Calu3 (cell line): Measurements from ENCODE around the gene RXRG. TPM values are rescaled to one million over a fixed set of nuclear protein-coding genes. Genes with fewer than 3 reads are reported as not detected.

Source experiments
- BruUV-seq: library from RNA; stranded (reverse); fragments of 400-500 nt; replicated peaks from 2 replicates; lab custom pipeline; 2021; lab: Mats Ljungman, UMichigan
- CTCF ChIA-PET: fragments of 300-600 bp; sonication (Branson Sonifier 250); formaldehyde crosslinking; loops from one replicate; lab custom pipeline; 2022; ENCODE audit warnings: antibody characterized with exemption; lab: Charles Lee
- DNase-seq: peaks from one replicate; pipeline ENCODE4 v3.0.0; 2022
- H3K27ac Mint-ChIP-seq: one replicate; pipeline ENCODE4 v1.8.0; 2022; ENCODE audit warnings: mixed read lengths; ENCODE audit not compliant: unreplicated experiment
- H3K27me3 Mint-ChIP-seq: one replicate; pipeline ENCODE4 v1.8.0; 2022; ENCODE audit warnings: mixed read lengths; ENCODE audit not compliant: unreplicated experiment
- H3K36me3 Mint-ChIP-seq: one replicate; pipeline ENCODE4 v1.8.0; 2022; ENCODE audit warnings: mild to moderate bottlenecking, moderate library complexity, mixed read lengths; ENCODE audit not compliant: insufficient read depth, unreplicated experiment
- H3K4me1 Mint-ChIP-seq: one replicate; pipeline ENCODE4 v1.8.0; 2022; ENCODE audit warnings: mild to moderate bottlenecking, low read depth, mixed read lengths; ENCODE audit not compliant: unreplicated experiment
- H3K4me3 Mint-ChIP-seq: one replicate; pipeline ENCODE4 v1.8.0; 2022; ENCODE audit warnings: mild to moderate bottlenecking, low read depth, moderate library complexity, mixed read lengths; ENCODE audit not compliant: unreplicated experiment
- H3K9me3 Mint-ChIP-seq: one replicate; pipeline ENCODE4 v1.8.0; 2022; ENCODE audit warnings: low read depth, mixed read lengths; ENCODE audit not compliant: unreplicated experiment
- intact Hi-C: fragments of 100-400 bp; cut with micrococcal nuclease; formaldehyde crosslinking; loops from one replicate; pipeline ENCODE4 v1.10.0; 2022; ENCODE audit not compliant: unreplicated experiment
- total RNA-seq: library from RNA; stranded (reverse); gene quantifications from 2 replicates; pipeline ENCODE4 v1.2.3, GENCODE V29; 2022
- TF ChIP-seq, protein P1 (sequence below): fragments of 200-600 bp; IDR thresholded peaks from one replicate; pipeline ENCODE4 v1.8.0; 2022; ENCODE audit warnings: antibody characterized with exemption; ENCODE audit not compliant: unreplicated experiment

The RXRG gene
- total RNA-seq, 1 experiment from 2014 or later = not detected

GRCh38 chr1:165416876-165417275 is 28.1 kb downstream of the RXRG start:
- no peaks in the 10 kb centered on the region for H3K9me3 Mint-ChIP-seq
- BruUV-seq = no TSS peak
- CTCF ChIA-PET = no interaction called here
- intact Hi-C loops = no loop called here
- H3K27me3 Mint-ChIP-seq = peaks cover 34% of the 10 kb centered on the region
- no peaks in the 10 kb centered on the region for H3K36me3 Mint-ChIP-seq
- no peaks in the 10 kb centered on the region for H3K4me1 Mint-ChIP-seq
- H3K27ac Mint-ChIP-seq = no peak overlapping the region
- DNase-seq = no peak
- TF ChIP-seq, protein P1, sequence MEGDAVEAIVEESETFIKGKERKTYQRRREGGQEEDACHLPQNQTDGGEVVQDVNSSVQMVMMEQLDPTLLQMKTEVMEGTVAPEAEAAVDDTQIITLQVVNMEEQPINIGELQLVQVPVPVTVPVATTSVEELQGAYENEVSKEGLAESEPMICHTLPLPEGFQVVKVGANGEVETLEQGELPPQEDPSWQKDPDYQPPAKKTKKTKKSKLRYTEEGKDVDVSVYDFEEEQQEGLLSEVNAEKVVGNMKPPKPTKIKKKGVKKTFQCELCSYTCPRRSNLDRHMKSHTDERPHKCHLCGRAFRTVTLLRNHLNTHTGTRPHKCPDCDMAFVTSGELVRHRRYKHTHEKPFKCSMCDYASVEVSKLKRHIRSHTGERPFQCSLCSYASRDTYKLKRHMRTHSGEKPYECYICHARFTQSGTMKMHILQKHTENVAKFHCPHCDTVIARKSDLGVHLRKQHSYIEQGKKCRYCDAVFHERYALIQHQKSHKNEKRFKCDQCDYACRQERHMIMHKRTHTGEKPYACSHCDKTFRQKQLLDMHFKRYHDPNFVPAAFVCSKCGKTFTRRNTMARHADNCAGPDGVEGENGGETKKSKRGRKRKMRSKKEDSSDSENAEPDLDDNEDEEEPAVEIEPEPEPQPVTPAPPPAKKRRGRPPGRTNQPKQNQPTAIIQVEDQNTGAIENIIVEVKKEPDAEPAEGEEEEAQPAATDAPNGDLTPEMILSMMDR = no peak
- H3K4me3 Mint-ChIP-seq = no peak overlapping the region

- no peak for DNase-seq
- intact Hi-C loops = no loop called here
- H3K9me3 Mint-ChIP-seq = no peaks in the 10 kb centered on the region
- TF ChIP-seq, protein P1 = no peak
- H3K4me3 Mint-ChIP-seq = no peak overlapping the region
- H3K27me3 Mint-ChIP-seq = peaks cover 18% of the 10 kb centered on the region
- no TSS peak for BruUV-seq
- no peaks in the 10 kb centered on the region for H3K36me3 Mint-ChIP-seq
- no peaks in the 10 kb centered on the region for H3K4me1 Mint-ChIP-seq
- CTCF ChIA-PET = no interaction called here
- H3K27ac Mint-ChIP-seq = no peak overlapping the region
Observed at GRCh38 chr1:165415068-165415467, 29.9 kb downstream of the RXRG start.

- CTCF ChIA-PET = no interaction called here
- Mint-ChIP-seq H3K36me3 (no peaks in the 10 kb centered on the region), H3K4me1 (no peaks in the 10 kb centered on the region), H3K27me3 (peaks cover 14% of the 10 kb centered on the region), H3K4me3 (no peak overlapping the region), H3K9me3 (no peaks in the 10 kb centered on the region), H3K27ac (no peak overlapping the region)
- TF ChIP-seq, protein P1 = no peak
- DNase-seq = no peak
- intact Hi-C loops = no loop called here
- no TSS peak for BruUV-seq
Observed at GRCh38 chr1:165414620-165415019, 30.3 kb downstream of the RXRG start.

DNA sequence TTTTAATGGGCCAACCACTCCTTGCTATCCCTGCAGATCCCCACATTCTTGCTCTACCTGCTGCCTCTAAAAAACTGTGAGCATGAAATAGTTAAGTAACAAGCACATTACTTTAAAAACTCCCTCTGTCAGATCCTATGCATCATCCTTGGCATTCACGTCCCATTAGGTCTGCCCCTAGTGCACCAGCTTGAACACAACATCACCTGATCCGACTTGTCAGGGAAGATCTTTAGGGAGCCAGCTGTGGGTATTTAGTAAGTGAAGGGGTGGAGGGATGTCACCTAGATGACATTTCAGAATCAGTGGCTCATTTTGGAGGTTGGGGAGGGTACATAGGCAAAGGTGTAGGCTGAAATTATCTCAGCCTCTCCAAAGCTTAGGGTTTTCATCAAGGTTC is 33.5 kb downstream of the RXRG start:
- DNase-seq = no peak
- H3K27ac Mint-ChIP-seq = no peak overlapping the region
- no peaks in the 10 kb centered on the region for H3K36me3 Mint-ChIP-seq
- no TSS peak for BruUV-seq
- TF ChIP-seq, protein P1 = no peak
- H3K4me1 Mint-ChIP-seq = no peaks in the 10 kb centered on the region
- CTCF ChIA-PET = interaction anchor here (1.0 kb wide), 1 partner anchor 13 kb away, joined by 4 read pairs; no protein-coding TSS in a partner anchor
- H3K4me3 Mint-ChIP-seq = no peak overlapping the region
- H3K9me3 Mint-ChIP-seq = no peaks in the 10 kb centered on the region
- intact Hi-C loops = no loop called here
- H3K27me3 Mint-ChIP-seq = no peaks in the 10 kb centered on the region
